ENCODE results near the gene DNAJB8. TPM values are rescaled to one million over a fixed set of nuclear protein-coding genes. Genes with fewer than 3 reads are reported as not detected.

The DNAJB8 gene
- total RNA-seq, 1 experiment from 2014 or later = not detected

GRCh38 chr3:128427175-128427857 is 39.4 kb downstream of the DNAJB8 start:
- peaks cover 86% of the 10 kb centered on the region for H3K27me3 Mint-ChIP-seq (ENCODE audit: low read depth)

More at GRCh38 chr3:128427175-128427857, 39.4 kb downstream of the DNAJB8 start:
- Mint-ChIP-seq H3K4me1 (peaks cover 30 to 44% of the 10 kb centered on the region in 2 experiments), H3K4me3 (peak overlapping the region in 1 of 2 experiments; percentile 42; a peak in 1 of 5 replicates), H3K27ac (no peak overlapping the region), H3K36me3 (ENCODE audit: insufficient read depth in 1 of 3, low read depth in 3 of 3) (no peaks in the 10 kb centered on the region; a peak in 2 of 7 replicates), H3K9me3 (no peaks in the 10 kb centered on the region; a peak in 1 of 5 replicates)
- no peak for DNase-seq
- Histone ChIP-seq H3K27me3 (ENCODE audit: insufficient read depth, low read length) (peaks cover 20% of the 10 kb centered on the region; the same call in 1 of the 2 replicates), H3K18ac (ENCODE audit: insufficient read length, low read depth, low read length) (no peak overlapping the region), H2AFZ (ENCODE audit: low read length) (no peak overlapping the region), H4K20me1 (ENCODE audit: control insufficient read depth, insufficient read depth, insufficient read length) (no peaks in the 10 kb centered on the region), H3K23me2 (ENCODE audit: insufficient read length, low read depth, low read length, poor library complexity, severe bottlenecking) (peaks cover 7% of the 10 kb centered on the region), H2AK5ac (ENCODE audit: insufficient read length, low read length) (no peak overlapping the region), H3K56ac (ENCODE audit: insufficient read length, low read depth, low read length) (no peak overlapping the region), H3K27ac (ENCODE audit: insufficient read length, low read depth, low read length) (no peak overlapping the region), H4K8ac (replicated peaks; ENCODE audit: insufficient read length, low read depth, low read length) (no peak overlapping the region), H2BK5ac (ENCODE audit: insufficient read length, low read length) (no peak overlapping the region), H3K23ac (ENCODE audit: insufficient read length, low read depth, low read length) (no peak overlapping the region), H3K4me1 (ENCODE audit: insufficient read depth, low read length) (no peaks in the 10 kb centered on the region; the same call in 1 of the 2 replicates), H3K4ac (ENCODE audit: low read depth, low read length) (no peak overlapping the region), H2BK120ac (ENCODE audit: low read depth, low read length, poor library complexity, severe bottlenecking) (no peak overlapping the region), H4K91ac (ENCODE audit: insufficient read length, low read depth, low read length) (no peak overlapping the region), H3T11ph (ENCODE audit: low read length) (no peak overlapping the region), H3K4me2 (ENCODE audit: insufficient read depth, insufficient read length, low read length) (no peak overlapping the region), H2BK15ac (ENCODE audit: low read depth, low read length) (no peak overlapping the region), H3K14ac (ENCODE audit: insufficient read depth, low read length) (no peak overlapping the region), H3K79me1 (ENCODE audit: insufficient read depth, low read depth, low read length, poor library complexity, severe bottlenecking) (no peaks in the 10 kb centered on the region), H3K9ac (ENCODE audit: extremely low read depth, insufficient read length, low read length) (no peak overlapping the region), H4K5ac (ENCODE audit: insufficient read length, low read depth, low read length) (no peak overlapping the region), H3K79me2 (ENCODE audit: insufficient read depth, low read length) (no peaks in the 10 kb centered on the region), H3K9me3 (ENCODE audit: control insufficient read depth, low read depth, low read length) (no peaks in the 10 kb centered on the region), H2BK12ac (ENCODE audit: insufficient read length, low read depth, low read length) (no peak overlapping the region), H2BK20ac (ENCODE audit: low read depth, low read length, poor library complexity, severe bottlenecking) (no peak overlapping the region)
- no peak for TF ChIP-seq CTCF (conservative IDR thresholded peaks at IDR 0.05)
- no CpG with 5 or more reads among the region's 15 CpGs for WGBS (ENCODE audit: extremely low coverage, insufficient read length, low lambda C conversion rate)

All from H9 (cell line).